K562 (cell line): ENCODE data around the gene SCPEP1. TPM values are rescaled to one million over a fixed set of nuclear protein-coding genes. Genes with fewer than 3 reads are reported as not detected.

Experiments
- BHLHE40 ChIP-seq: IDR thresholded peaks from 2 replicates; pipeline ENCODE4 v1.6.1; 2011; ENCODE audit warnings: low read length, improper control_type of control experiment
- KDM5B ChIP-seq: fragments of 200-600 bp; sonication (generic); IDR thresholded peaks from 2 replicates; pipeline ENCODE4 v1.6.1; 2012; ENCODE audit warnings: low read depth, mild to moderate bottlenecking, moderate library complexity, low read length, control low read depth, inconsistent platforms; ENCODE audit not compliant: insufficient replicate concordance
- NR3C1 ChIP-seq: sonication (generic); formaldehyde crosslinking; IDR thresholded peaks from 2 replicates; pipeline ENCODE4 v1.8.1; 2022; ENCODE audit warnings: missing genetic modification reagents
- POLR2G ChIP-seq: fragments of 200-400 bp; formaldehyde crosslinking; IDR thresholded peaks from 2 replicates; pipeline ENCODE4 v1.6.1; 2017; ENCODE audit warnings: low read depth, mild to moderate bottlenecking, antibody characterized with exemption, low read length, moderate library complexity
- SMARCC2 ChIP-seq: fragments of 450-650 bp; IDR thresholded peaks from 2 replicates; pipeline ENCODE4 v1.6.1; 2017; ENCODE audit warnings: antibody characterized with exemption, moderate library complexity, mild to moderate bottlenecking, low read depth
- SP1 ChIP-seq: sonication (generic); formaldehyde crosslinking; IDR thresholded peaks from 2 replicates; pipeline ENCODE4 v1.8.1; 2022; ENCODE audit warnings: mild to moderate bottlenecking, missing genetic modification reagents
- TAL1 ChIP-seq: fragments of 450-650 bp; IDR thresholded peaks from 2 replicates; pipeline ENCODE4 v1.6.1; 2016; ENCODE audit warnings: mild to moderate bottlenecking
- TEAD2 ChIP-seq: fragments of 450-650 bp; IDR thresholded peaks from 2 replicates; pipeline ENCODE4 v1.6.1; 2016; ENCODE audit warnings: missing genetic modification characterization, control low read depth, missing compliant biosample characterization
- ZBTB7A ChIP-seq: IDR thresholded peaks from 2 replicates; pipeline ENCODE4 v1.6.1; 2011; ENCODE audit warnings: low read depth, mild to moderate bottlenecking, low read length, moderate library complexity, borderline replicate concordance; ENCODE audit not compliant: control insufficient read depth
- polyA plus RNA-seq, 8 experiments: library from polyadenylated mRNA; depleted of rRNA in 4 of 8; stranded (reverse) in 5 of 8; unstranded in 3 of 8; fragments of >200 nt; fragmentation: Nextera tagmentation in 2 of 8; fragmentation: Illumina TruSeq in 1 of 8; extraction: Ambion mirVana in 2 of 8; extraction: Trizol in 1 of 8; gene quantifications; 2 replicates each; pipeline versions ENCODE4 v1.2.1 to v1.2.3, GENCODE V29; 2011 to 2014; ENCODE audit warnings: inconsistent platforms in 1 of 8, missing spikeins in 1 of 8
- total RNA-seq, 7 experiments: library from RNA; depleted of rRNA in 6 of 7; stranded (reverse); fragments of >200 nt in 6 of 7; fragmentation: Illumina TruSeq in 2 of 7; extraction: Trizol in 2 of 7; gene quantifications; 2 replicates each; pipeline versions ENCODE4 v1.2.1 to v1.2.3, GENCODE V29; 2011 to 2021; ENCODE audit warnings: low replicate concordance in 1 of 7
- TF ChIP-seq, protein P1 (sequence below), 2 experiments: fragments of 450-650 bp in 1 of 2; sonication (generic) in 1 of 2; formaldehyde crosslinking in 1 of 2; IDR thresholded peaks; 2 replicates each; pipeline versions ENCODE4 v1.7.1 to v1.9.0; 2016 to 2022; ENCODE audit warnings: inconsistent platforms in 1 of 2, mild to moderate bottlenecking in 1 of 2, missing genetic modification reagents in 1 of 2
- TF ChIP-seq, protein P2 (sequence below): fragments of 250-450 bp; sonication (Bioruptor Pico); IDR thresholded peaks from 2 replicates; pipeline ENCODE4 v1.8.0; 2021; ENCODE audit warnings: moderate library complexity, mild to moderate bottlenecking, inconsistent platforms
- TF ChIP-seq, protein P3 (sequence below): sonication (generic); formaldehyde crosslinking; IDR thresholded peaks from 2 replicates; pipeline ENCODE4 v1.9.0; 2022; ENCODE audit warnings: mild to moderate bottlenecking, missing genetic modification reagents

The SCPEP1 gene
- total and polyA plus RNA-seq, 9 of the 15 experiments (the other 6 are each of a cell fraction or from before 2014, with no cell fraction given) = 5.1 to 14.8 (median 7.2) TPM

DNA sequence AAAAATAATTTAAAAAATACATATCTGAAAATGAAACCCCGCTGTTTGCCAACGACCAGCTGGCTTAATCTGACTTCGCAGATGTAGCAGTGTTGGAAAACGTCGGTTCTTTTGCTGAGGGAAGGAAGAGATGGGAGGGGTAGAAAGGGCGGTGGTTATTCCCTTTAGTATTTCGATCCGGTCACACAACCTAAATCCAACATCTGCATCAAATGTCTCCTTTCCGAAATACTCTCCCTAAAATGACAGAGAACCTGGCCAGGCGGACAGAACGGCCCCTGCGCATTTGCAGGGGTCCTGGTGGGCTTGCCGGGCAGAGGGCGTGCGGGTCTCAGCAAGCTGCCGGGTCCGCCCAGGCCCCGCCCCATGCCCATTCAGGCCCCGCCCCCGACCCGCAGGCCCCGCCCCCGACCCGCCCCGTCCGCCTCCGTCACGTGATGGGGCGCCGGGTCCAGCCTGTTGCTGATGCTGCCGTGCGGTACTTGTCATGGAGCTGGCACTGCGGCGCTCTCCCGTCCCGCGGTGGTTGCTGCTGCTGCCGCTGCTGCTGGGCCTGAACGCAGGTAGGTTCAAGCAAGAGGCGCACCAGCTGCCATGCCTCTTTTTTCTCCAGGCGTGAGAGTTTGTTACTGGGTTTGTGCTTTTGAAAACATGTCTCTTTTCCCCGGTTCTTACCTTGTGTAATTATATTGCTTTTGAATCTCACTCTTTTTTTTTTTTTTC lies at the start of gene SCPEP1 (continued):
- TF ChIP-seq, protein P1, sequence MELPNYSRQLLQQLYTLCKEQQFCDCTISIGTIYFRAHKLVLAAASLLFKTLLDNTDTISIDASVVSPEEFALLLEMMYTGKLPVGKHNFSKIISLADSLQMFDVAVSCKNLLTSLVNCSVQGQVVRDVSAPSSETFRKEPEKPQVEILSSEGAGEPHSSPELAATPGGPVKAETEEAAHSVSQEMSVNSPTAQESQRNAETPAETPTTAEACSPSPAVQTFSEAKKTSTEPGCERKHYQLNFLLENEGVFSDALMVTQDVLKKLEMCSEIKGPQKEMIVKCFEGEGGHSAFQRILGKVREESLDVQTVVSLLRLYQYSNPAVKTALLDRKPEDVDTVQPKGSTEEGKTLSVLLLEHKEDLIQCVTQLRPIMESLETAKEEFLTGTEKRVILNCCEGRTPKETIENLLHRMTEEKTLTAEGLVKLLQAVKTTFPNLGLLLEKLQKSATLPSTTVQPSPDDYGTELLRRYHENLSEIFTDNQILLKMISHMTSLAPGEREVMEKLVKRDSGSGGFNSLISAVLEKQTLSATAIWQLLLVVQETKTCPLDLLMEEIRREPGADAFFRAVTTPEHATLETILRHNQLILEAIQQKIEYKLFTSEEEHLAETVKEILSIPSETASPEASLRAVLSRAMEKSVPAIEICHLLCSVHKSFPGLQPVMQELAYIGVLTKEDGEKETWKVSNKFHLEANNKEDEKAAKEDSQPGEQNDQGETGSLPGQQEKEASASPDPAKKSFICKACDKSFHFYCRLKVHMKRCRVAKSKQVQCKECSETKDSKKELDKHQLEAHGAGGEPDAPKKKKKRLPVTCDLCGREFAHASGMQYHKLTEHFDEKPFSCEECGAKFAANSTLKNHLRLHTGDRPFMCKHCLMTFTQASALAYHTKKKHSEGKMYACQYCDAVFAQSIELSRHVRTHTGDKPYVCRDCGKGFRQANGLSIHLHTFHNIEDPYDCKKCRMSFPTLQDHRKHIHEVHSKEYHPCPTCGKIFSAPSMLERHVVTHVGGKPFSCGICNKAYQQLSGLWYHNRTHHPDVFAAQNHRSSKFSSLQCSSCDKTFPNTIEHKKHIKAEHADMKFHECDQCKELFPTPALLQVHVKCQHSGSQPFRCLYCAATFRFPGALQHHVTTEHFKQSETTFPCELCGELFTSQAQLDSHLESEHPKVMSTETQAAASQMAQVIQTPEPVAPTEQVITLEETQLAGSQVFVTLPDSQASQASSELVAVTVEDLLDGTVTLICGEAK (IDR thresholded peaks at IDR 0.05) = 0 out of 2 replicates have a peak, but pooled peaks have one; percentile 35
- TF ChIP-seq, protein P1 (CRISPR knock-in tag; IDR thresholded peaks at IDR 0.05) = no peak
- TF ChIP-seq, protein P2, sequence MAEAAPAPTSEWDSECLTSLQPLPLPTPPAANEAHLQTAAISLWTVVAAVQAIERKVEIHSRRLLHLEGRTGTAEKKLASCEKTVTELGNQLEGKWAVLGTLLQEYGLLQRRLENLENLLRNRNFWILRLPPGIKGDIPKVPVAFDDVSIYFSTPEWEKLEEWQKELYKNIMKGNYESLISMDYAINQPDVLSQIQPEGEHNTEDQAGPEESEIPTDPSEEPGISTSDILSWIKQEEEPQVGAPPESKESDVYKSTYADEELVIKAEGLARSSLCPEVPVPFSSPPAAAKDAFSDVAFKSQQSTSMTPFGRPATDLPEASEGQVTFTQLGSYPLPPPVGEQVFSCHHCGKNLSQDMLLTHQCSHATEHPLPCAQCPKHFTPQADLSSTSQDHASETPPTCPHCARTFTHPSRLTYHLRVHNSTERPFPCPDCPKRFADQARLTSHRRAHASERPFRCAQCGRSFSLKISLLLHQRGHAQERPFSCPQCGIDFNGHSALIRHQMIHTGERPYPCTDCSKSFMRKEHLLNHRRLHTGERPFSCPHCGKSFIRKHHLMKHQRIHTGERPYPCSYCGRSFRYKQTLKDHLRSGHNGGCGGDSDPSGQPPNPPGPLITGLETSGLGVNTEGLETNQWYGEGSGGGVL (CRISPR knock-in tag) = no peak
- peak; percentile 32; the same call in 1 of the 2 replicates for TF ChIP-seq SP1
- TF ChIP-seq, protein P3, sequence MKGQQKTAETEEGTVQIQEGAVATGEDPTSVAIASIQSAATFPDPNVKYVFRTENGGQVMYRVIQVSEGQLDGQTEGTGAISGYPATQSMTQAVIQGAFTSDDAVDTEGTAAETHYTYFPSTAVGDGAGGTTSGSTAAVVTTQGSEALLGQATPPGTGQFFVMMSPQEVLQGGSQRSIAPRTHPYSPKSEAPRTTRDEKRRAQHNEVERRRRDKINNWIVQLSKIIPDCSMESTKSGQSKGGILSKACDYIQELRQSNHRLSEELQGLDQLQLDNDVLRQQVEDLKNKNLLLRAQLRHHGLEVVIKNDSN = peak; percentile 89
- no peak for TF ChIP-seq TEAD2
- no peak for TF ChIP-seq NR3C1
- peak; percentile 87 for TF ChIP-seq BHLHE40
- TF ChIP-seq SMARCC2 = peak; percentile 10; the same call in 1 of the 2 replicates
- TF ChIP-seq KDM5B = peak; percentile 40
- peak; percentile 52; the same call in 1 of the 2 replicates for TF ChIP-seq TAL1
- TF ChIP-seq POLR2G = peak; percentile 72
- peak; percentile 99 for TF ChIP-seq ZBTB7A
